PC-3 (cell line): ENCODE results near the gene PCYT1B. TPM values are rescaled to one million over a fixed set of nuclear protein-coding genes. Genes with fewer than 3 reads are reported as not detected.
"Not testable (repeated sequence)": the region's sequence is repeated elsewhere in the genome, so short reads cannot be mapped to it uniquely, and the experiment has no call there.

Experiments used
- ATAC-seq: fragments of 200-7000 bp; cut with Tn5 transposase; 2 replicates; pipeline ENCODE4 v1.9.1; 2020; ENCODE audit warnings: mild to moderate bottlenecking, moderate library complexity
- BruUV-seq: library from RNA; stranded (reverse); fragments of 400-500 nt; replicated peaks from 2 replicates; lab custom pipeline; 2021; lab: Mats Ljungman, UMichigan
- CTCF ChIA-PET: fragments of 300-600 bp; sonication (Branson Sonifier 250); formaldehyde crosslinking; loops from one replicate; lab custom pipeline; 2022; ENCODE audit warnings: antibody characterized with exemption; lab: Charles Lee
- POLR2A ChIA-PET: fragments of 300-600 bp; sonication (Branson Sonifier 250); formaldehyde crosslinking; loops from one replicate; lab custom pipeline; 2022; ENCODE audit warnings: antibody characterized with exemption; ENCODE audit not compliant: unreplicated experiment; lab: Charles Lee
- DNase-seq: peaks from one replicate; pipeline ENCODE4 v3.0.0-alpha.2; 2015
- H2AFZ ChIP-seq: fragments of 300-600 bp; sonication (generic); 2 replicates; pipeline ENCODE4 v1.6.0; 2016; ENCODE audit warnings: antibody characterized with exemption, low read length
- H3F3A ChIP-seq: fragments of 300-600 bp; sonication (generic); one replicate; pipeline ENCODE4 v1.6.0; 2017; ENCODE audit warnings: antibody characterized with exemption, low read length, control low read depth, mild to moderate bottlenecking; ENCODE audit not compliant: unreplicated experiment
- H3K27ac ChIP-seq: fragments of 300-600 bp; sonication (generic); 2 replicates; pipeline ENCODE4 v1.5.1; 2016; ENCODE audit warnings: mild to moderate bottlenecking, low read length
- H3K27me3 ChIP-seq: fragments of 300-600 bp; sonication (generic); 2 replicates; pipeline ENCODE4 v1.6.1; 2016; ENCODE audit warnings: low read length, mixed read lengths
- H3K36me3 ChIP-seq: fragments of 300-600 bp; sonication (generic); 2 replicates; pipeline ENCODE4 v1.6.1; 2016; ENCODE audit warnings: low read depth, mixed run types, low read length, mixed read lengths
- H3K4me1 ChIP-seq: fragments of 300-600 bp; sonication (generic); 2 replicates; pipeline ENCODE4 v1.5.1; 2016; ENCODE audit warnings: low read length; ENCODE audit not compliant: insufficient read depth
- H3K4me2 ChIP-seq: fragments of 300-600 bp; sonication (generic); 2 replicates; pipeline ENCODE4 v1.6.0; 2016; ENCODE audit warnings: low read length
- H3K4me3 ChIP-seq: fragments of 300-600 bp; sonication (generic); 2 replicates; pipeline ENCODE4 v1.5.1; 2016; ENCODE audit warnings: mild to moderate bottlenecking, low read length, mixed read lengths
- H3K79me2 ChIP-seq: fragments of 300-600 bp; sonication (generic); 2 replicates; pipeline ENCODE4 v1.6.1; 2017; ENCODE audit warnings: low read length, mixed read lengths
- H3K9ac ChIP-seq: fragments of 300-600 bp; sonication (generic); 2 replicates; pipeline ENCODE4 v1.6.0; 2016; ENCODE audit warnings: mild to moderate bottlenecking, low read length
- H3K9me2 ChIP-seq: fragments of 300-600 bp; sonication (generic); replicated peaks from 2 replicates; pipeline ENCODE4 v1.6.1; 2016; ENCODE audit warnings: mixed run types, low read length, mixed read lengths
- H3K9me3 ChIP-seq: fragments of 300-600 bp; sonication (generic); 2 replicates; pipeline ENCODE4 v1.6.1; 2016; ENCODE audit warnings: low read length, mixed read lengths
- H4K20me1 ChIP-seq: fragments of 300-600 bp; sonication (generic); 2 replicates; pipeline ENCODE4 v1.6.1; 2016; ENCODE audit warnings: low read length, mixed read lengths
- CTCF ChIP-seq: fragments of 300-600 bp; sonication (generic); conservative IDR thresholded peaks from 2 replicates; pipeline ENCODE4 v1.5.1; 2017; ENCODE audit warnings: antibody characterized with exemption, low read depth, mild to moderate bottlenecking, low read length
- EZH2 ChIP-seq: fragments of 300-600 bp; sonication (generic); IDR thresholded peaks from one replicate; pipeline ENCODE4 v1.6.1; 2017; ENCODE audit warnings: antibody characterized with exemption, mild to moderate bottlenecking, low read length; ENCODE audit not compliant: unreplicated experiment
- EZH2phosphoT487 ChIP-seq: fragments of 300-600 bp; sonication (generic); IDR thresholded peaks from 2 replicates; pipeline ENCODE4 v1.6.1; 2018; ENCODE audit warnings: mild to moderate bottlenecking, antibody characterized with exemption, low read length, borderline replicate concordance
- intact Hi-C: fragments of 100-400 bp; cut with micrococcal nuclease; formaldehyde crosslinking; loops from 2 replicates; pipeline ENCODE4 v1.9.0; 2023
- total RNA-seq: library from RNA; depleted of rRNA; stranded (reverse); fragments of >200 nt; gene quantifications from 2 replicates; pipeline ENCODE4 v1.2.3, GENCODE V29; 2014

The PCYT1B gene
- total RNA-seq, 1 experiment from 2014 or later: not detected

GRCh38 chrX:24657671-24658386 is 10.7 kb upstream of the PCYT1B start:
- ChIA-PET POLR2A (no interaction called here), CTCF (no interaction called here)
- Histone ChIP-seq H3F3A (no peaks in the 10 kb centered on the region), H4K20me1 (no peaks in the 10 kb centered on the region), H3K27ac (no peak overlapping the region), H3K9me3 (no peaks in the 10 kb centered on the region), H3K36me3 (no peaks in the 10 kb centered on the region), H3K4me2 (no peak overlapping the region), H2AFZ (no peak overlapping the region), H3K9ac (no peak overlapping the region), H3K79me2 (no peaks in the 10 kb centered on the region), H3K4me1 (no peaks in the 10 kb centered on the region), H3K4me3 (no peak overlapping the region), H3K9me2 (no peaks in the 10 kb centered on the region), H3K27me3 (peaks cover 8% of the 10 kb centered on the region)
- DNase-seq (no peak), ATAC-seq (no peak)
- no peak for TF ChIP-seq EZH2
- TF ChIP-seq EZH2phosphoT487: no peak
- no peak for TF ChIP-seq CTCF
- no TSS peak for BruUV-seq
- intact Hi-C loops: no loop called here

- ATAC-seq, H3K4me3 ChIP-seq, H3K27ac ChIP-seq, H3K79me2 ChIP-seq, H3K9me3 ChIP-seq, intact Hi-C loops, H3K9ac ChIP-seq, DNase-seq, H4K20me1 ChIP-seq, H3F3A ChIP-seq, H3K4me2 ChIP-seq, BruUV-seq, H3K27me3 ChIP-seq, H3K4me1 ChIP-seq, H3K36me3 ChIP-seq, H3K9me2 ChIP-seq, H2AFZ ChIP-seq: not testable (repeated sequence)
- ChIA-PET POLR2A (interaction anchor here (0.6 kb wide), 1 partner anchor 10 kb away, joined by 3 read pairs; no protein-coding TSS in a partner anchor), CTCF (interaction anchor here (0.7 kb wide), 1 partner anchor 8 kb away, joined by 5 read pairs; no protein-coding TSS in a partner anchor)
Measured at GRCh38 chrX:24655679-24656078, 8.5 kb upstream of the PCYT1B start.

GRCh38 chrX:24651783-24652182 is 4.6 kb upstream of the PCYT1B start:
- Histone ChIP-seq H3K27me3 (no peaks in the 10 kb centered on the region), H3K36me3 (no peaks in the 10 kb centered on the region), H3K79me2 (no peaks in the 10 kb centered on the region), H2AFZ (no peak overlapping the region), H3K27ac (no peak overlapping the region), H3F3A (no peaks in the 10 kb centered on the region), H3K4me3 (no peak overlapping the region), H3K4me1 (no peaks in the 10 kb centered on the region), H3K4me2 (no peak overlapping the region), H3K9me2 (no peaks in the 10 kb centered on the region), H3K9ac (no peak overlapping the region), H4K20me1 (no peaks in the 10 kb centered on the region), H3K9me3 (no peaks in the 10 kb centered on the region)
- no peak for DNase-seq
- intact Hi-C loops: no loop called here
- ChIA-PET POLR2A (no interaction called here), CTCF (no interaction called here)
- no peak for ATAC-seq
- BruUV-seq: no TSS peak
- no peak for TF ChIP-seq EZH2
- TF ChIP-seq CTCF: no peak
- no peak for TF ChIP-seq EZH2phosphoT487
